HG03460 (cell line): ENCODE results near the gene KLF18.
"Not testable (repeated sequence)": the region's sequence is repeated elsewhere in the genome, so short reads cannot be mapped to it uniquely, and the experiment has no call there.

Experiments used
- ATAC-seq: cut with Tn5 transposase; IDR thresholded peaks from one replicate; pipeline ENCODE4 v1.9.1; 2021; ENCODE audit not compliant: unreplicated experiment

KLF18 gene

DNA sequence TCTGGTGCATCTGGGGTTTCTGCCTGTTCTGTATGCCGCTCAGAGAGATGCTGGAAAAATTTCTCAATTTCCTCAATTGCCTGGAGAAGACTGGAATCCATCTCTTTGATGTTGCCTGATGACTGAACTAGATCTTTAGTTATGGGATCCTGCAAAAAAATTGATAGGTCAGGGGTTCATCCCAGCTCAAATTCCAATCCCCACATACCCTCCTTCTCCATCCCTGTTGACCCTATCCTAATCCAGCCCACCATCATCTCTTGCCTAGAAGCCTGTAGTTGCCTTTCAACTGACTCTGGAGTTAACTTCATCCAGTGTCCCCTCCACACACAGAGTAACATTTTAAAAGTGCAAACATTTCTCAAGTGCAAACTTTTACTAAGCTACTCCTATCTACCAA, at the start of gene KLF18:
Gene KLF18, minus strand, starts transcription at position 101 of the 400 bp plus-strand sequence. Its CDS starts 0 bp downstream, at position 101.
- no peak for ATAC-seq

DNA sequence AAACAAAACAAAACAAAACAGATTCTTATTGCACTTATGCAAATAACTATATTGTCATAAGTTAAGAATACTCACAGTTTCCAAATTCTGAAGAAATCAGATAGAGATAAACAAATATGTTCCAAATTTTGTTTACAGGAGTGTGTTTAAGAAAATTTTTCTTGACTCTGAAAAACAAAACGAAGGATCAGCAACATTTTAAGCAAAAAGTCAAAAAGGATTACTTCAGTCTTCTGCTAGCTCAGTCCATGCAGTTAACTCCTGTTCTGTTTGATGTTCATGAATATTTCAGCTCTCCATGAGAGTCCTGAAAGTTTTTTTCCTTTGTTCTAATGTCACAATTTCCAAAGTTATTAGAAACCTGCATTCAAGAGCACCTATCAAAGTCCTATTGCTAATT, 33.2 kb upstream of the KLF18 start:
- no peak for ATAC-seq

DNA sequence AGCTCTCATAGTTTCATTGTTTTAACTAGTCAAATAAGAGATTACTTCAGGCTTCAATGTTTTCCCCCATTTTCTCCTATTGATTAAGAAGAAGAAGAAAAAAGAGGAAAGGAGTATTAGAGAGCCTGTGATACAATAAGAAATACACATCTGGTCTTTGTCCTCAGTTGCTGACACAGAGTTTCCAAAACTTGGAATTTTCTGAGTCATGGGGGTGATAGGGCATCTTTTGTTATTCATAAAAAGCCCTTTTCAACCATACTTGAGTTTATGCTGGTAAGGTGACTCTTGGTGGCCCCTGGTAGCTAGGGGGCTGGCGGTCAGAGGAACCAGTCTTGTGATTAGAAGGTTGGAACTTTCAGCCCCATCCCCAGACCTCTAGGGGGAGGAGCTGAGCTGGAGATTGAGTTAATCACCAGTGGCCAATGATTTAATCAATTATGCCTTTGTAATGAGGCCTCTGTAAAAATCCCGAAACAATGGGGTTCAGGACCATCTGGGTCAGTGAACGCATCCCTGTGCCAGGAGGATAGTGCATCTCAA, 28.9 kb upstream of the KLF18 start:
- ATAC-seq = no peak

DNA sequence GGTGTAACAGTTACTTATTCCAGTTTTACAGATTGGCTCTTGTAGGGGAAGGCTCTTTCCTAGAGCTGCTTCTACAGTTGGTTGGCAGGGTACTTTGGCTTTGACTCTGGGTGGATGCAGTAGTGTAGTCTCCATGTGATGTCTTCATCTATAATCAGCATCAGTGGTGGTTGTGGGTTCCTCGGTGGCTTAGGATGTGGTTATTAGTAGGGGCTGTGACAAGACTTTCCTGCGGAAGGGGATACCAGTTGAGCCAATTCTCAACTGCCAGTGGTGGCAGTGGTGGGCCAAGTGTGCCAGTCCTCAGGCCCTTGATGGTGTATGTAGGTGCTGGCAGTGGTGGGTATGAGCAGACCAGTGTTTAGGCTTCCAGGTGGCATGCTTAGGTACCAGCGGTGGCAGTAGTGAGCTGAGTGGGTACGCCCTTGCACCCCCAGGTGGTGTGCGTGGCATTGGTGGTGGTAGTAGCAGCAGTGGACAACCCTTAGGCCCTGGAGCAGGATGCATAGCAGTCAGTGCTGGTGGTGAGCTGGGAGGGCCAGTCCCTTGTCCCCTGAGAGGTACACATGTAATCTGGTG, 27.2 kb upstream of the KLF18 start:
- no peak for ATAC-seq

DNA sequence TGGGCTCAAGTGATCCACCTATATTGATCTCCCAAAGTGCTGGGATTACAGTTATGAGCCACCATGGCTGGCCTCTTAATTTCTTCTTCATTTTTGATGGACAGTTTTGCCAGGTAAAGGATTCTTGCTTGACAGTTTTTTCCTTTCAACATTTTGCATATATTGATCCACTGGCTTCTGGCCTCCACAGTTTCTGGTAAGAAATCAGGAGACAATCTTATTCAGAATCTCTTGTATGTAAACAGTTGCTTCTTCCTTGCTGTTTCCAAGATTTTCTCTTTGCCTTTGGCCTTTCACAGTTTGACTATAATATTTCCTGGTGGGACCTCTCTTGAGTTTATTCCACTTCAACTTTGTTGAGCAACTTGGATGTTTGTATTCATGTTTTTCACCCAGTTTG, 20.1 kb upstream of the KLF18 start:
- no peak for ATAC-seq

DNA sequence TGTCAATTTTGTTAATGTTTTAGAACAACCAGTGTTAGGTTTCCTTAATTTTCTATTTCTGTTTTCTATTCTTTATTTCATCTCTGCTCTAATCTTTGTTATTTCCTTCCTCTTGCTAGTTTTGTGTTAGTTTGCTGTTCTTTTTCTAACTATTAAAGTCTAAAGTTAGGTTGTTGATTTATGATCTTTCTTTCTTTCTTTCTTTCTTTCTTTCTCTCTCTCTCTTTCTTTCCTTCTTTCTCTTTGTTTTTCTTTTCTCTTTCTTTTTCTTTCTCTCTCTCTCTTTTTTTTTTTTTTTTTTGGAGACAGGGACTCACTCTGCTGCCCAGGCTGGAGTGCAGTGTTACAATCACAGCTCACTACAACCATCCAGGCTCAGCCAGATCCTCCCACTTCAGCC, 17.4 kb upstream of the KLF18 start:
- no peak for ATAC-seq

DNA sequence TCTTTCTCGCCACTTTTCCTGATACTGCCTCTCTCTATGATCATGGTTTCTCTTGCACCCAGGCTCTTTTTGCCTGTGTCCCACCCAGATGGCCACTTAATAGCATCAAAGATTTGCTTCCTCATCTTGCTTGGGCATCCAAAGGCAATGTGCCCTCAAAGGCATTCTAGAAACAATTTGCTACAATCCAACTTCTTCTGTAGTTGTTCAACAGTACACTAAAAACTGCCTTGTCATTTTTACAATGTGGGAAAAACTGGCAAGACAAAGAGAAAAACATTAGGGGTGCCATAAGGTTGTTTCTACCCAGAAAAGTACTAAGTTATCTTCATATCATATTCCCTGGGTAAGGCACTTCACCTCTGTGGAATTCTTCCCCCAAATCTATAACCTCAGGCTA, 16.5 kb upstream of the KLF18 start:
- ATAC-seq = no peak

DNA sequence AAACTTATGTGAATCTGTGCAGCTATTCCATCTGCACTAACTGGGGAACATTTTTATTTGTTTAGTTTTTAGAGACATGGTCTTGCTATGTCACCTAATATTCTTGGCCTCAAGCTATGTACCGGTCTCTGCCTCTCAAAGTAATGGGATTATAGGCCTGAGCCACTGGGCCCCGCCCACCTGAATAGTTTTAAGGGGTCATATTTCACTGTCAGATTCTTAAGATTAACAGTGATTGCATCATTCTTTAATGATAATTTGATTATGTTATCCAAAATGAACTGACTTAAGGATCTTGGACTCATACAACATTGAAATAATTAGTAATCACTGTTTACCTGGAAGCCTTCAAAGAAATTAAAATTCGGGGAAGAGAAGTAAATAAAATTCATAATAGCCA, 12.6 kb upstream of the KLF18 start:
- ATAC-seq = no peak

DNA sequence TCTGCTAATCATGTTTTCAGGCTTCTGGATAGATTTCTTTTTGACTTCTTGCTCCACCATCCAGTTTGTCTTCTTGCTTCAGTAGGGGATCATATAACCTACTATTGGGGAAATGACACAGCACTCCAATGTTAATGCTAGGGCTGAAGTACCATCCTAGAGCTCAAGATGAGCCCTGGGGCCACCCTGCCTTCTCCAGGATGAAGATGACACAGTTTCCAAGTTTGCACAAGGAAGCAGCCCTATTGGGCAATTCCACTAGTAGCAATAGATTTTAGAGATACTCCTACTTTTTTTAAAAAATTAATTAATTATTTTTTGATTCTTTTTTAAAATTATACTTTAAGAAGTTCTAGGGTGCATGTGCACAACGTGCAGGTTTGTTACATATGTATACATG, 11.3 kb upstream of the KLF18 start:
- ATAC-seq = no peak

DNA sequence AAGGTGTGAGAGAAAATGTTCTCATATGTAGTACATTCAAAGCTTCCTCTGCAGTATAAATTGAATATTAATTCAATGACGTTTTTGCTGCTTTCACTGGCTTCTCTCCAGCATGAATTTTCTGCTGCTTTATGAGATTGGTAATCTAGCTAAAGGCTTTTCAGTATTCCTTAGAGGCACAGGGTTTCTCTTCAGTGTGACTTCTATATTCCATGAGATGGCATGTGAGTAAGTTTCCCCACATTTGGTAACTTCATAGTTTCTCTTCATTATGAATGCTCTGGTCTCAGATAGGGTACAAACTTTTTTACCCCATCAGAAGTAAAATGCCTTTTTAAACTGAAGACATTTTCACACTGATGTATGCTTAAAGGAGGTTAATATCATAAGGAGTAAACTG, 10.4 kb upstream of the KLF18 start:
- ATAC-seq = no peak

DNA sequence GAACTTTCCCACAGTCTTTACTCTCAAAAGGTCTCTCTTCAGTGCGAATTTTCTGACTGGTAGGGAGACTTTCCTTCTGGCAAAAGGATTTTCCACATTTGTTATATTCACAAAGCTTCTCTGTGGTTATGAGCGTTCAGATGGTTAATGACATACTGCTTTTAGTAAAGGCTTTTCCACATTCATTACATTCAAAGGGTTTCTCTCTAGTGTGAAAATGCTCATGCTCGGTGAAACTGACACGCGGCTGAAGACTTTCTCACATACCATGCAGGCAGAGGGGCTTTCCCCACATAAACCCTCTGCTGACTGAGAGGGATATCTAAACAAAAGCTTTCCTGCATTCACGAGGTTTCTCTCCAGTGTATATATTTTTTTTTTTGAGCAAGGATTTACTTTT, 9.9 kb upstream of the KLF18 start:
- ATAC-seq = no peak

DNA sequence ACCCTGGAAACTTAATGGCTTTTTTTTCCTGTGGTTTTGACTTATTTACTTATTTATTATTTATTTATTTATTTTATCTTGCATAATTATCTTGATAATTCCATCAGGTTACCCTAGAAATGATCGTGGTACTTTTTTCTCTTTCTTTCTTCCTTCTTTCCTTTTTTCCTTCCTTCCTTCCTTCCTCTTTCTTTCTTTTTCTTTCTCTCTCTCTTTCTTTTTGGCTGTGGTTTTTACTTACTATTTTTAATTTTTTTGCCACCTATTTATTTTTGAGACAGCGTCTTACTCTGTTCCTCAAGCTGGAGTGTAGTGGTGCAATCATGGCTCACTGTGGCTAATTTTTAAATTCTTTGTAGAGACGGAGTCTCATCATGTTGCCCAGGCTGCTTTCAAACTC, 6.2 kb upstream of the KLF18 start:
- no peak for ATAC-seq

DNA sequence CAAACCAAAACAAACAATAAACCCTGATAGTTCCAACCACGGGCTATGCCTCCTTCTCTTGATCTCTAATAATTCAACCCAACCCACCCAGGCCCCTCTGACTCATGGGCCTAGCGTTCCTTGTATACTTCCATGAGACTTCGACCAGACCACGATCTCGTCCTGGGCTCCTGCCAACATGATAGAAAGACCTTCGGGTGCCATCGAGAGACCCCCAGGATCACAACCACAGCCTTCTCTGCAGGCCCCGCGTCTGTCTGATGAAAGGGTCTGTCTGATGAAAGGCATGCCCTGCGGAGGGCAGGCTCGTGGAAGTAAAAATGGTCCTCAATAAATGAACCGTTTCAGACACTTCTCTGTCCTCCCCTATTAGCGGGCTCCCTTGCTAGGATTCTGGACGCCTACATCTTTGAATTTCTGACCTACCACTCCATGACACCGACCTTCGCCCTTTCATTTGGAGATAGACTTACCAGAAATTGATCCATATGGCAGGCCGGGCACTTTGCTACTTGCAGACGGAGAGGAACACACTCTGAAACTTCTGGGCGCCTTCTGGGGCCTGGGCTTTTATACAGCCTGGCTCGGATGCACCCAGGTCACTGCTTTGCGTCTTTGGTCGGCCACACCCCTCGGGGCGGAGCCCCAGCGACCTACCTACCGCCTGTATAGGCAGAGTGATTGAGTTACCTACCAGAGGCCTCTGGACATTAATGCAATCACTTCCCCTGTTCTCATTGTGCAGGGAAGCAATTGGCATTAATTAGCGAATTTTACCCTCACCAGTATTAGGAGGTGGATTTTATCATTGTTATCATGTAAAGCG, 5.3 kb upstream of the KLF18 start:
- ATAC-seq = no peak

DNA sequence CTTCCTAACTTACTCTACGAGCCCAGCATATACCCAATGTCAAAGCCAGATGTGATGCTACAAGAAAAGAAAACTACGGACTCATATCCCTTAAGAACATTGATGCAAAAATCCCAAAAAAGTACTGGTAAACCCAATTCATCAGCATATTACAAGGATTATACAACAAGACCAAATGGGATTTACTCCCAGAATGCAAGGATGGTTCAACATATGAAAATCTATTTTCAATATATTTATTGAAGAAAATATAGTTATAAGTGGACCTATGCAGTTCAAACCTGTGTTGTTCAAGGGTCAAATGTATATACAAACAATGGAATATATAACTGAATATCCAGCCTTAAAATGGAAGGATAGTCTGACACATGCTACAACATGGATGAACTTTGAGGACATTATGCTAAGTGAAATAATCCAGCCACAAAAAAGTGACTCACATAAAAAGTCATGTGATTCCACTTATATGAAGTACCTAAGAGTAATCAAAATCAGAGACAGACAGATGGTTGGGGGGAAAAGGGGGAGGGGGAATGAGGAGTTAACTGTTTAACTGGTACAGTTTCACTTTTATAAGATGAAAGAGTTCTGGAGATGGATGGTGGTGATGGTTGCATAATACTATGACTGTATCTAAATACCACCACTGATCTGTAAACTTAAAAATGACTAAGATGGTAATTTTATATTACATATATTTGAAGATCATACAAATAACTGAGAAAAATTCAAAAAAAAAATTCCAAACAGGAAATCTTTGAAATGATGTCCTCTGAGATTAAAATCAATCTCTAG, 3.7 kb upstream of the KLF18 start:
- ATAC-seq = no peak

DNA sequence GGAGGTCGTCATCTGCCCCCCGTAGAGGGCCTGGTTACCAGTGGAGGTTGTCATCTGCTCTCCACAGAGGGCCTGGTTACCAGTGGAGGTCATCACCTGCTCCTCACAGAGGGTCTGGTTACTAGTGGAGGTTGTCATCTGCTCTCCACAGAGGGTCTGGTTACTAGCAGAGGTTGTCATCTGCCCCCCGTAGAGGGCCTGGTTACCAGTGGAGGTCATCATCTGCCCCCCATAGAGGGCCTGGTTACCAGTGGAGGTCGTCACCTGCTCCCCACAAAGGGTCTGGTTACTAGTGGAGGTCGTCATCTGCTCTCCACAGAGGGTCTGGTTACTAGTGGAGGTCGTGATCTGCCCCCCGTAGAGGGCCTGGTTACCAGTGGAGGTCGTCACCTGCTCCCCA, 1.9 kb downstream of the KLF18 start:
- not testable (repeated sequence) for ATAC-seq

DNA sequence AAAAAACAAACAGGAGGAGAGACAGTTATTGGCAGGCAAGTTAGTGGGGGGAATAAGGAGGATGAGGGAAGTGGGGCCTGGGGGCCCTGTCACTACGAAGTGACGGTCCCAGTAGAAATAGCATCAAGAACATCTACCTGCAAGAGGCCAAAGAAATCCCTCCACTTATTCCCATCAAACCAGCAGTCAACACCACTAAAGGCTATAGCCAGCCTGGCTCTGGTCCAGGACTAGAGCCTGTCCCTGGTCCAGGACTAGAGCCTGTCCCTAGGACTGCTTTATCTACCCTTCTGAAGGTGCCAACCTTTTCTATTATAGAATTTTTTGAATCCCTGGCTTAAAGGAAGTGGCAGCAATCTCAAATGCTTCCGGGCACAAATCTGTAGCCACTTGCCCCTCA, 3.2 kb downstream of the KLF18 start:
- no peak for ATAC-seq

DNA sequence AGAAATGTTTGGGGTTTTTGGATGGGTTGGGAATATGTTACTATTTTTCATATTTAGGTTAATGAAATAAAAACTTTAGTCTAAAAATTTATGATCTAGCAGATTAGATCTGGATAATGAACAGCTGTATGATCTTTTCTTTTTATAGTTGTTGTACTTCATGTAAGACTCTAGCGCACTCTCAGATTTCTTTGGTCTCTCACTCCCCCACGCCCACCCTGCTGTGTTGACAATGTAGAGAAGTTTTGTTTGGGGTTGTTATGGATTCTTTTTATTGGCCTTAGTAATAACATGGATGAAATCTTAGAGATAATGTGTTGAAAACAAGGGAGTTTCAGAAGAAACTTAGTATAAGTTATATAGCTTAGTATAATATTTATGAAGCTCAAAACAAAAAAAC, 5.5 kb downstream of the KLF18 start:
- ATAC-seq = no peak

DNA sequence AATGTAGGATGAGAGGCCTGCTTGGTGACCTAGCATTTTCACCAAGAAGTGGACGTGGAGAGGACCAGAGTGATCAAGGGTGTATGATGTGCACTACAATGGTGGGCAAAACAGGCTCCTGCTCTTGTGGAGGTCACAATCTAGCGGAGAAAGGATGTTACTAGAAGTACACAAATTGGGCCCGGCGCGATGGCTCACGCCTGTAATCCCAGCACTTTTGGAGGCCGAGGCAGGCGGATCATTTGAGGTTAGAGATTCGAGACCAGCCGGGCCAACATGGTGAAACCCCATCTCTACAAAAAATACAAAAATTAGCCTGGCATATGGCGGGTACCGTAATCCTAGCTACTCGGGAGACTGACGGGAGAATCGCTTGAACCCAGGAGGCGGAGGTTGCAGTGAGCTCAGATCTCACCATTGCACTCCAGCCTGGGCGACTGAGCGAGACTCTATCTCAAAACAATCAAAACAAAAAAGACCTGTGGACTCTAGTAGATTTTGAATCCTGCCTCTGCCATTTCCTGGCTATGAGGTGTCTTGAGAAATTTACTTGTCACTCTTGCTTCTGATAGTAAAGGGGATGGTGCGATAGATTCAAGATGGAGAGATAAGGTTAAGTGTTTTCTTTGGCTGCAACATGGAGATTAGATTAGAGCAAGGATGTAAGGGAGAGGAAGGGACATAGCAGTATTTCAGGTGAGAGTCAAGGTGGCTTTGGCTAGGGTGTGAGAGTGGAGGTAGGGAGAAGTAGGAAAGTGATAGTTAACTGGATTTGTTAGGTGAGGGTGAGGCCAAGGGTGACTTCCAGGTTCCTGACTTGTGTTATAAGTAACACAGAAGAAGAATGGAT, 7.1 kb downstream of the KLF18 start:
- no peak for ATAC-seq

DNA sequence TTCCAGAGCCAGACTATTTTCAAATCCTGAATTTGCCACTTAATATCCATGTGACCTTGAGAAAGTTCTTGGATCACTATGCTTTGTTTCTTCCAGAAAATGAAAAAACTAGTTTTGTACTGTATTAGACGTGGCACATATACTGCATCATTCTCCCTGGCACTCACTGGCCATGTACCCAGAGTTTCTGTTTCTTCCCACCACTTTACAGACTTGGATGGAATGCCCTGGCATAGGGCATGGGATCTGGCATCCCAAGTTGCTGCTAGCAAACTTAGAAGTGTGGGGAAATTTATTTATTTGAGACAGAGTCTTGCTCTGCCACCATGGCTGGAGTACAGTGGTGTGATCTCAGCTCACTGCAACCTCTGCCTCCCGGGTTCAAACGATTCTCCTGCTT, 10.0 kb downstream of the KLF18 start:
- ATAC-seq = no peak

DNA sequence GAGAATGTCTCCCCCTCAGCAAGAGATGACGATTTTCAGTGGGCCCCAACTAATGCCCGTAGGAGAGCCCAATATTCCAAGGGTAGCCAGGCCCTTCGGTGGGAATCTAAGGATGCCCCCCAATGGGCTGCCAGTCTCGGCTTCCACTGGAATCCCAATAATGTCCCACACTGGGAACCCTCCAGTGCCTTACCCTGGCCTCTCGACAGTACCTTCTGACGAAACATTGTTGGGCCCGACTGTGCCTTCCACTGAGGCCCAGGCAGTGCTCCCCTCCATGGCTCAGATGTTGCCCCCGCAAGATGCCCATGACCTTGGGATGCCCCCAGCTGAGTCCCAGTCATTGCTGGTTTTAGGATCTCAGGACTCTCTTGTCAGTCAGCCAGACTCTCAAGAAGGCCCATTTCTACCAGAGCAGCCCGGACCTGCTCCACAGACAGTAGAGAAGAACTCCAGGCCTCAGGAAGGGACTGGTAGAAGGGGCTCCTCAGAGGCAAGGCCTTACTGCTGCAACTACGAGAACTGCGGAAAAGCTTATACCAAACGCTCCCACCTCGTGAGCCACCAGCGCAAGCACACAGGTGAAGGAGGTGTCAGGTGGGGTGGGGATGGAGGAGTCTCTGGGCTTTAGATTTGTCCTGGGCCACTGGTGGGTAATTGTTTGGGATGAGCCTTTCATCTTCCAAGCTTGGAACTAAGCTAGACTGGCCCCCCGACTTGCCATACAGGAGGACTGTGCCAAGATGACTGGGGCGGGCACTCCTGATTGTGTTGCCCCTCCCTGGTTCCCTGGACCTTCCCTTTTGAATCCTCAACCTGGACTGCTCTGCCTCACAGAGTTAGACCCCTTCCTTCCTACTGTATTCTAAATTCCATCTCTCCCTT, 11.6 kb downstream of the KLF18 start:
- ATAC-seq = no peak
